HEK293 (cell line): ENCODE data around the gene DNAH3.

ENCODE experiments used
- BCL11B ChIP-seq: fragments of 450-650 bp; formaldehyde crosslinking; IDR thresholded peaks from 2 replicates; pipeline ENCODE4 v1.5.1; 2016; ENCODE audit warnings: low read depth, missing biosample characterization, missing genetic modification characterization
- CTCF ChIP-seq: fragments of 450-650 bp; formaldehyde crosslinking; IDR thresholded peaks from 2 replicates; pipeline ENCODE4 v1.5.1; 2016; ENCODE audit warnings: missing biosample characterization, missing genetic modification characterization
- MEIS1 ChIP-seq: sonication (generic); formaldehyde crosslinking; IDR thresholded peaks from 2 replicates; pipeline ENCODE4 v1.8.1; 2022; ENCODE audit warnings: missing genetic modification reagents, mild to moderate bottlenecking, borderline replicate concordance
- PBX3 ChIP-seq: sonication (generic); formaldehyde crosslinking; IDR thresholded peaks from 2 replicates; pipeline ENCODE4 v1.8.1; 2022; ENCODE audit warnings: mild to moderate bottlenecking, moderate library complexity, missing genetic modification reagents
- PRDM10 ChIP-seq: fragments of 450-650 bp; formaldehyde crosslinking; IDR thresholded peaks from 2 replicates; pipeline ENCODE4 v1.5.1; 2016; ENCODE audit warnings: missing biosample characterization, missing genetic modification characterization
- YY1 ChIP-seq: fragments of 450-650 bp; formaldehyde crosslinking; IDR thresholded peaks from 2 replicates; pipeline ENCODE4 v1.5.1; 2018; ENCODE audit warnings: missing biosample characterization, missing genetic modification characterization
- ZNF138 ChIP-seq: fragments of 450-650 bp; formaldehyde crosslinking; IDR thresholded peaks from 2 replicates; pipeline ENCODE4 v1.5.1; 2016; ENCODE audit warnings: missing biosample characterization, missing genetic modification characterization, borderline replicate concordance
- ZNF391 ChIP-seq: fragments of 450-650 bp; formaldehyde crosslinking; IDR thresholded peaks from 2 replicates; pipeline ENCODE4 v1.5.1; 2016; ENCODE audit warnings: low read depth, missing biosample characterization, missing genetic modification characterization, borderline replicate concordance
- ZSCAN30 ChIP-seq: fragments of 450-650 bp; IDR thresholded peaks from 2 replicates; pipeline ENCODE4 v1.5.1; 2018; ENCODE audit warnings: missing biosample characterization, mild to moderate bottlenecking, missing genetic modification characterization, moderate library complexity
- TF ChIP-seq, protein P1 (sequence below): fragments of 450-650 bp; formaldehyde crosslinking; IDR thresholded peaks from 2 replicates; pipeline ENCODE4 v1.5.1; 2016; ENCODE audit warnings: missing biosample characterization, missing genetic modification characterization

DNA sequence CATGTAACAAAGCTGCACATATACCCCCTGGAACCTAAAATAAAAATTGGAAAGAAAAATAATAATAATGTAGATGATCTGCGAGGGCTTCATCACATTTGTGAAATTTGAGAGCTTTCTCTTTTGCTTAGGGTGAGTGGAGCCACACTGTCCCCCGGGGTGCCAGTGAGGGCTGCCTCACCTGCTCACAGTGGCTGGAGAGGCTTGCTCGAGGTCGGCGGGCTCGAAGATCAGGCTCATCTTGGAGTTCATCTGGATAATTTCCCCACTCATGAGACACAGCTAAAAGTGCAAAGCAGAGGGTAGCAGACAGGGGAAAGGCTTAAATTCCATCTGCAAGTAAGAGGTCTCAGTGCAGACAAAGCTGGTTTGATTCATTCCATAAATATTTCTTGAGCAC lies 123.8 kb downstream of the DNAH3 start:
- TF ChIP-seq CTCF (tag by site-specific recombination) (no peak), ZSCAN30 (tag by site-specific recombination) (no peak), MEIS1 (no peak), PRDM10 (tag by site-specific recombination) (no peak), ZNF138 (tag by site-specific recombination) (no peak), ZNF391 (tag by site-specific recombination) (no peak), PBX3 (CRISPR knock-in tag) (no peak), YY1 (tag by site-specific recombination) (no peak), BCL11B (tag by site-specific recombination) (no peak)
- TF ChIP-seq, protein P1, sequence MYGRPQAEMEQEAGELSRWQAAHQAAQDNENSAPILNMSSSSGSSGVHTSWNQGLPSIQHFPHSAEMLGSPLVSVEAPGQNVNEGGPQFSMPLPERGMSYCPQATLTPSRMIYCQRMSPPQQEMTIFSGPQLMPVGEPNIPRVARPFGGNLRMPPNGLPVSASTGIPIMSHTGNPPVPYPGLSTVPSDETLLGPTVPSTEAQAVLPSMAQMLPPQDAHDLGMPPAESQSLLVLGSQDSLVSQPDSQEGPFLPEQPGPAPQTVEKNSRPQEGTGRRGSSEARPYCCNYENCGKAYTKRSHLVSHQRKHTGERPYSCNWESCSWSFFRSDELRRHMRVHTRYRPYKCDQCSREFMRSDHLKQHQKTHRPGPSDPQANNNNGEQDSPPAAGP (tag by site-specific recombination): no peak
